Lower lobe of right lung (tissue), 2 donors: ENCODE measurements around the gene BPI. TPM values are rescaled to one million over a fixed set of nuclear protein-coding genes. Genes with fewer than 3 reads are reported as not detected.

ENCODE experiments used
- ATAC-seq, 2 donors: fragments of 200-7000 bp; cut with Tn5 transposase; one replicate each; pipeline ENCODE4 v1.9.1; 2020 to 2022; ENCODE audit warnings: mild to moderate bottlenecking in 2 of 2, moderate library complexity in 2 of 2
- DNase-seq: peaks from one replicate; pipeline ENCODE4 v3.0.0-alpha.2; 2020
- H3K27ac ChIP-seq: fragments of 200-600 bp; one replicate; pipeline ENCODE4 v1.8.0; 2022
- H3K27me3 ChIP-seq: fragments of 200-600 bp; one replicate; pipeline ENCODE4 v1.8.0; 2022; ENCODE audit warnings: low read depth
- H3K36me3 ChIP-seq: fragments of 200-600 bp; one replicate; pipeline ENCODE4 v1.8.0; 2022; ENCODE audit warnings: mild to moderate bottlenecking
- H3K4me1 ChIP-seq: fragments of 200-600 bp; one replicate; pipeline ENCODE4 v1.8.0; 2022
- H3K4me3 ChIP-seq: fragments of 200-600 bp; one replicate; pipeline ENCODE4 v1.8.0; 2022; ENCODE audit warnings: mild to moderate bottlenecking
- H3K9me3 ChIP-seq: fragments of 200-600 bp; one replicate; pipeline ENCODE4 v1.8.0; 2022
- intact Hi-C: fragments of 100-400 bp; cut with DNase I; formaldehyde crosslinking; loops from one replicate; pipeline ENCODE4 v1.11.0; 2022
- total RNA-seq: library from RNA; stranded (reverse); fragmentation: NEBNext Ultra II Directional; extraction: Animal tissue kit (Norgen Biotek cat#: 25700); gene quantifications from one replicate; pipeline ENCODE4 v1.2.1, GENCODE V29; 2021
- TF ChIP-seq, protein P1 (sequence below): fragments of 200-600 bp; IDR thresholded peaks from one replicate; pipeline ENCODE4 v1.8.0; 2022; ENCODE audit warnings: antibody characterized with exemption, mild to moderate bottlenecking
- donor health status: DM: no; HTN: yes; CAD: no; lungs with severe emphysema.

The BPI gene
- total RNA-seq, 1 donor from 2014 or later = 0.44 TPM

DNA sequence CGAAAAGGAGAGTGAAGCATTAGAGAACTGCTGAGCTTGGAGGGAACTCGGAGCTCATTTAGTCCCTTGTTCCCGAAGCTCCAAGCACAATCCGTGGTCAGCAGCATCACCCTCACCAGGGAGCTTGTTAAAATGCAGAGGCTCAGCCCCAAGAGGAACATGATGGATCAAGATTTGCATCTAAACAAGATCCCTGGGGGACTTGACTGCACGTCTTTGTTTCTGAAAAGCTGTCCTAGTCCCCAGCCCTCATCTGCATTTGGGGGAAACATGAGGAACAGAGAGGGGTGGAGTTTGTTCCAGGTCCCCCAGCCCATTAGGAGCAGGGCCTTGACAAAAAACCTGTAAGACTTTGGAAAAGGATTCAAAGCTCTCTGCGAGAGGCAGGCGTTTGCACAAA, 38.3 kb downstream of the BPI start:
- Histone ChIP-seq H3K9me3 (peaks cover 4% of the 10 kb centered on the region), H3K36me3 (no peaks in the 10 kb centered on the region), H3K27ac (no peak overlapping the region), H3K4me3 (no peak overlapping the region), H3K4me1 (no peaks in the 10 kb centered on the region), H3K27me3 (peaks cover 4% of the 10 kb centered on the region)
- TF ChIP-seq, protein P1, sequence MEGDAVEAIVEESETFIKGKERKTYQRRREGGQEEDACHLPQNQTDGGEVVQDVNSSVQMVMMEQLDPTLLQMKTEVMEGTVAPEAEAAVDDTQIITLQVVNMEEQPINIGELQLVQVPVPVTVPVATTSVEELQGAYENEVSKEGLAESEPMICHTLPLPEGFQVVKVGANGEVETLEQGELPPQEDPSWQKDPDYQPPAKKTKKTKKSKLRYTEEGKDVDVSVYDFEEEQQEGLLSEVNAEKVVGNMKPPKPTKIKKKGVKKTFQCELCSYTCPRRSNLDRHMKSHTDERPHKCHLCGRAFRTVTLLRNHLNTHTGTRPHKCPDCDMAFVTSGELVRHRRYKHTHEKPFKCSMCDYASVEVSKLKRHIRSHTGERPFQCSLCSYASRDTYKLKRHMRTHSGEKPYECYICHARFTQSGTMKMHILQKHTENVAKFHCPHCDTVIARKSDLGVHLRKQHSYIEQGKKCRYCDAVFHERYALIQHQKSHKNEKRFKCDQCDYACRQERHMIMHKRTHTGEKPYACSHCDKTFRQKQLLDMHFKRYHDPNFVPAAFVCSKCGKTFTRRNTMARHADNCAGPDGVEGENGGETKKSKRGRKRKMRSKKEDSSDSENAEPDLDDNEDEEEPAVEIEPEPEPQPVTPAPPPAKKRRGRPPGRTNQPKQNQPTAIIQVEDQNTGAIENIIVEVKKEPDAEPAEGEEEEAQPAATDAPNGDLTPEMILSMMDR = no peak
- intact Hi-C loops = no loop called here
- ATAC-seq = no peak
- DNase-seq = no peak

DNA sequence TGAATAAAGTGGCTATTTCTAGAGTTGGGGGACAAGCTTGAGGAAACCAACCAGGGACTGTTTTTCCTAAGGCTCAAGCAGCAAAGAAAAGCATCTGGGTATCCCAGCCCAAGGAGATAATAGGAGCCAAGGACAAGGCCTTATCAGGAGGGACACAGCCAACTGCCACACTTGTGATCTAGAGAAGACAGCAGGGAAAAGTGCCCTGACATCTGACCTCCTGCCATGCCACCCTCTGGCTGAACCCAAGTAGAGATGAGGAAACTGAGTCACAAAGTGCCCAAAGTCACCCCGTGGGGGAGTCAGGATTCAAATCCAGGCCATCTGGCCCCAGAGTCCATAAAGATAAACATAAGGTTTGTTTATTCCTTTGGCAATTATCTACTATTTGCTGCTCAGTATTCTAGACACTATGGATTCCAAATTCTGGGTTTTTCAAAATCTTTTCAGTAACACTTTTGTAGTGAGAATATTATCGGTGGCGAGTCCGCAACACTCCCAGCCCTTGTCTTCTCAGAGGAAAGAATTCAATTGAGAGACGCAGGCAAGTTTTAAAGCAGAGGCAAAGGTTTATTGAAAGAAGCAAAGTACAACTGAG, 38.9 kb downstream of the BPI start:
- Histone ChIP-seq H3K9me3 (peaks cover 1% of the 10 kb centered on the region), H3K27me3 (peaks cover 4% of the 10 kb centered on the region), H3K36me3 (no peaks in the 10 kb centered on the region), H3K4me1 (no peaks in the 10 kb centered on the region), H3K27ac (no peak overlapping the region), H3K4me3 (no peak overlapping the region)
- DNase-seq (no peak), ATAC-seq (no peak)
- intact Hi-C loops = no loop called here
- TF ChIP-seq, protein P1 = no peak

DNA sequence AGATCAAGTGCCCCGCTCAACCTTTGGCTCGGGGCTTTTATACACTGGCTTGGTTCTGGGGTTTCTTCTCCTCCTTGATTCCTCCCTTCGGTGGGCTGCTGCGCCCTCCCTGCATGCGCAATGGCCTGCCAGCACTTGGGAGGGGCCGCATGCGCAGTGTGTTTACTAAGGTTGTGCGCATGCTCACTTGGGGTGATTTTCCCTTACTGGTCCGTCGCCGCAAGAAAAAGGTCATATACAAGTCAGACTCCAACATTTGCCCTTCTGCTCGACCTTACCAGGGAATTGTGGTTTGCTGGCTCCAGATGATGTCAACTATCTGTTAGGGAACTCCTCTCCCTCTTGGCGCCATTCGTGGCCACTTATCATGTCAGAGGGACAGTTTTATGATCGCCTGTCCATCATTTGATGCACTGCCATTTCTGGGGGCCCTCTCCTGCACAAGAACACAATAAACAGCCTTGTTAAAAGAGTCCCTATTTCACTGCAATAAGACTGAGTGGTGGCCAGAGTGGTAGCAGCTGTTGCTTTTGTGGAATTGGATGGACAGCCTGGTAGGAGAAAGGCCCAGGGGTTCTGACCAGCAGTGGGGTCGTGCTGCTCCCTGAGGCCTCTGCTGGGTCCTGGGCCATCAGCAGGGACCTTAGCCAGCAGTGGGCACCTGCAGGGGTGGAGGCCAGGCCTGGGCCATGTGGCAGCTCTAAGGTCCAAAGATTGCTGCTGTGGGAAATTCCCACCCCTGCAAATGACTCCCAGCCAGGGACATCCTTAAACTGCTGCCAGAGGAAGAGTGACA, 39.6 kb downstream of the BPI start:
- Histone ChIP-seq H3K4me3 (no peak overlapping the region), H3K27ac (no peak overlapping the region), H3K27me3 (peaks cover 4% of the 10 kb centered on the region), H3K36me3 (no peaks in the 10 kb centered on the region), H3K9me3 (no peaks in the 10 kb centered on the region), H3K4me1 (no peaks in the 10 kb centered on the region)
- TF ChIP-seq, protein P1 = no peak
- DNase-seq = no peak
- ATAC-seq = peak in 1 of 2 donors; percentile 47
- intact Hi-C loops = no loop called here

DNA sequence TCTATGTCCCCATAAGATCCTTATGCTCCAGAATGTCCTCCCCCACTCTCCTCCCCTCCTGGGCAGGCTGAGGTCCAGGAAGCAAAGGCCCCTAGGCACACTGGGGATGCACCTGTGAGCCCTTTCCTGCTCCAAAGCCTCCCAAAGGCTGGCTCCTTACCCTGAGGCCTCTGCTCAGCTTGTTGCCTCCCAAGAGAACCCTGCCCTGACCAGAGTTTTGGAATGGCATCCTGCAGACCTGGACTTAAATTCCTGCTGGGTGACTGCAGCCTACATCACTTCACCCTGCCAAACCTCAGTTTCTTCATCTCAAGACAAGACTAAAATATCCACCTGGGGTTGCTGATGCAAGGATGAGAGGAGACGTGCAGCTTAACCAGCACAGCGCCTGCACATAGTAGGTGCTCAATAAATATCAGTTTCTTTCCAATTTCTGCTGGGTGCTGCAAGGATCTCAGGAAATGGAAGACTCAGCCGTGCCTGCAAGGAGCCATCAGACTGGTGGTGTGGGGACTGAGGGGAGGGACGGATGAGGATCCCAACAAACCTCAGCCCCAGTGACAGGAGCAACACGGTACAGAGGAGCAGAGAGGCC, 40.2 kb downstream of the BPI start:
- Histone ChIP-seq H3K27ac (no peak overlapping the region), H3K4me3 (no peak overlapping the region), H3K9me3 (no peaks in the 10 kb centered on the region), H3K27me3 (peaks cover 4% of the 10 kb centered on the region), H3K36me3 (no peaks in the 10 kb centered on the region), H3K4me1 (no peaks in the 10 kb centered on the region)
- no peak for DNase-seq
- intact Hi-C loops = no loop called here
- TF ChIP-seq, protein P1 = no peak
- ATAC-seq = no peak

DNA sequence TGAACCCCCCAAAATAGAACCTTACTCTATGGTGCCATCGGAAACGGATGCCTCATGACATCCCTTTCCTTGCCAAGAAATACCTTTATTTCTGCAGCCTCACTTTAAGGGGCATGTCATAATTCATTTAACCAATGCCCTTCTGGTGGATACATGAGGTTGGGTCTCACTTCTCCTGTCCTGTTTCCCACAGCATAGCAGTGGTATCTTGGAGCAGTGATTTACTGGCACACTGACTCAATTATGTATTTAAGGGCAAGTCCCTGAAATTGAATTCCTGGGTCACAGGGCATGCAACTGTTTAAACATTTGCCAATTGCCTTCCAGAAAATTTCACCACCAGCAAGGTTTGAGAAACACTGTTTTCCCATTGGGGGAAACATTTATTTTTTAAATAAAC, 41.7 kb downstream of the BPI start:
- Histone ChIP-seq H3K4me3 (no peak overlapping the region), H3K9me3 (no peaks in the 10 kb centered on the region), H3K4me1 (no peaks in the 10 kb centered on the region), H3K36me3 (no peaks in the 10 kb centered on the region), H3K27me3 (no peaks in the 10 kb centered on the region), H3K27ac (no peak overlapping the region)
- TF ChIP-seq, protein P1 = no peak
- intact Hi-C loops = no loop called here
- DNase-seq (no peak), ATAC-seq (no peak)
